ENCODE measurements around the gene IRAK1BP1. TPM values are rescaled to one million over a fixed set of nuclear protein-coding genes. Genes with fewer than 3 reads are reported as not detected.
A peak's percentile ranks its signal among the peaks of the same experiment; 100 is the strongest.

IRAK1BP1 gene
- polyA plus RNA-seq = 1.8 to 3.8 TPM (median 3.4 TPM) in 3 replicates
- polyA plus RNA-seq (2011; ENCODE audit: low read depth) = 1.3 TPM
- 1.9 and 4.0 TPM in 2 replicates for polyA plus RNA-seq (2011; cell fraction: cytosol; rRNA removed)
- polyA plus RNA-seq (2011; cell fraction: nucleus; rRNA removed) = 2.5 TPM in 2 replicates
- 2.0 and 2.1 TPM in 2 replicates for polyA plus RNA-seq (2012; ENCODE audit: low replicate concordance)
- polyA minus RNA-seq = 1.1 to 5.4 TPM (median 2.7 TPM) in 3 replicates
- polyA minus RNA-seq (2011; cell fraction: cytosol; rRNA and poly(A)+ RNA removed) = 5.4 TPM
- polyA minus RNA-seq (2011; cell fraction: nucleus; rRNA and poly(A)+ RNA removed) = 3.1 and 5.0 TPM in 2 replicates

GRCh38 chr6:78867370-78868040, at the start of gene IRAK1BP1:
TSS of gene IRAK1BP1 (plus strand) at chr6:78867551. CDS start at chr6:78867577, 26 bp downstream.
- DNase-seq (ENCODE audit: low read depth, low spot score) = no peak
- Histone ChIP-seq H3K79me2 (ENCODE audit: control insufficient read depth, insufficient read depth, low read length) (no peaks in the 10 kb centered on the region), H4K20me1 (ENCODE audit: control insufficient read depth, extremely low read depth, insufficient read depth, low read length) (no peaks in the 10 kb centered on the region), H3K4me2 (ENCODE audit: control insufficient read depth, extremely low read depth, insufficient read depth, low read depth, low read length) (peak within 1 kb of the TSS; percentile 86), H3K36me3 (ENCODE audit: control insufficient read depth in 2 of 2, extremely low read depth in 1 of 2, insufficient read depth in 2 of 2, low read length in 2 of 2) (no peaks in the 10 kb centered on the region), H3K9me3 (ENCODE audit: control insufficient read depth, low read depth, low read length) (no peaks in the 10 kb centered on the region), H3K27ac (ENCODE audit: control insufficient read depth, insufficient read depth, low read length) (peak within 1 kb of the TSS; percentile 83), H3K9ac (ENCODE audit: control insufficient read depth, extremely low read depth, insufficient read depth, low read length) (peak within 1 kb of the TSS; percentile 86), H3K4me1 (ENCODE audit: control insufficient read depth, extremely low read depth, insufficient read depth, low read length) (peaks cover 5% of the 10 kb centered on the region), H3K9me1 (ENCODE audit: control insufficient read depth, extremely low read depth, insufficient read depth, low read length) (no peaks in the 10 kb centered on the region), H2AFZ (ENCODE audit: control insufficient read depth, low read length) (peak within 1 kb of the TSS; percentile 98), H3K27me3 (ENCODE audit: control insufficient read depth, extremely low read depth, insufficient read depth, low read length) (no peaks in the 10 kb centered on the region), H3K4me3 (ENCODE audit: control insufficient read depth in 2 of 3, extremely low read depth in 1 of 3, insufficient read depth in 2 of 3, low read depth in 1 of 3, low read length in 3 of 3) (peak within 1 kb of the TSS; percentile 81 to 89 (median 88))
- dilution Hi-C loops (cut with MboI; ENCODE audit: extremely low pct_ligation_motif_present, low sequenced_read_pairs) = no loop called here
- peak; percentile 88 for FAIRE-seq
- TF ChIP-seq EZH2 (IDR thresholded peaks at IDR 0.05; ENCODE audit: low read length) (no peak), CTCF (optimal IDR thresholded peaks at IDR 0.05 in 1 of 3, IDR thresholded peaks at IDR 0.05 in 1 of 3, conservative IDR thresholded peaks at IDR 0.05 in 1 of 3; ENCODE audit: extremely low read depth in 1 of 3, insufficient read depth in 2 of 3, low read length in 3 of 3) (no peak)

GRCh38 chr6:78824045-78824444, 43.3 kb upstream of the IRAK1BP1 start:
- no peak for DNase-seq (ENCODE audit: low read depth, low spot score)
- Histone ChIP-seq H3K4me1 (ENCODE audit: control insufficient read depth, extremely low read depth, insufficient read depth, low read length) (no peaks in the 10 kb centered on the region), H4K20me1 (ENCODE audit: control insufficient read depth, extremely low read depth, insufficient read depth, low read length) (no peaks in the 10 kb centered on the region), H3K36me3 (ENCODE audit: control insufficient read depth in 2 of 2, extremely low read depth in 1 of 2, insufficient read depth in 2 of 2, low read length in 2 of 2) (no peaks in the 10 kb centered on the region), H2AFZ (ENCODE audit: control insufficient read depth, low read length) (no peak overlapping the region), H3K9ac (ENCODE audit: control insufficient read depth, extremely low read depth, insufficient read depth, low read length) (no peak overlapping the region), H3K4me3 (ENCODE audit: control insufficient read depth in 2 of 3, extremely low read depth in 1 of 3, insufficient read depth in 2 of 3, low read depth in 1 of 3, low read length in 3 of 3) (no peak overlapping the region), H3K27ac (ENCODE audit: control insufficient read depth, insufficient read depth, low read length) (no peak overlapping the region), H3K4me2 (ENCODE audit: control insufficient read depth, extremely low read depth, insufficient read depth, low read depth, low read length) (no peak overlapping the region), H3K79me2 (ENCODE audit: control insufficient read depth, insufficient read depth, low read length) (no peaks in the 10 kb centered on the region), H3K9me3 (ENCODE audit: control insufficient read depth, low read depth, low read length) (no peaks in the 10 kb centered on the region), H3K9me1 (ENCODE audit: control insufficient read depth, extremely low read depth, insufficient read depth, low read length) (no peaks in the 10 kb centered on the region), H3K27me3 (ENCODE audit: control insufficient read depth, extremely low read depth, insufficient read depth, low read length) (no peaks in the 10 kb centered on the region)
- no peak for TF ChIP-seq EZH2 (IDR thresholded peaks at IDR 0.05; ENCODE audit: low read length)
- no peak for TF ChIP-seq CTCF (optimal IDR thresholded peaks at IDR 0.05 in 1 of 3, IDR thresholded peaks at IDR 0.05 in 1 of 3, conservative IDR thresholded peaks at IDR 0.05 in 1 of 3; ENCODE audit: extremely low read depth in 1 of 3, insufficient read depth in 2 of 3, low read length in 3 of 3)
- no peak for FAIRE-seq
- dilution Hi-C loops (cut with MboI; ENCODE audit: extremely low pct_ligation_motif_present, low sequenced_read_pairs) = no loop called here
